Activated CD4-positive, alpha-beta memory T cell treated with anti-CD3 and anti-CD28 coated beads, Interleukin-2, amount 10 ng/mL, durations not matched to agents 7 days and 5 days (primary cell): Measurements from ENCODE around the gene TRMT11. TPM values are rescaled to one million over a fixed set of nuclear protein-coding genes. Genes with fewer than 3 reads are reported as not detected.
"Not testable (repeated sequence)": the region's sequence is repeated elsewhere in the genome, so short reads cannot be mapped to it uniquely, and the experiment has no call there.

ENCODE experiments used
- CTCF ChIA-PET: fragments of 350-600 bp; sonication (Branson Sonifier 250); formaldehyde crosslinking; loops from one replicate; lab custom pipeline; 2021; ENCODE audit warnings: antibody characterized with exemption, inconsistent platforms; lab: Charles Lee
- POLR2A ChIA-PET: fragments of 350-600 bp; sonication (Branson Sonifier 250); formaldehyde crosslinking; loops from one replicate; lab custom pipeline; 2021; ENCODE audit warnings: antibody characterized with exemption; lab: Charles Lee
- DNase-seq: peaks from one replicate; pipeline ENCODE4 v3.0.0-alpha.2; 2020
- H3K27ac Mint-ChIP-seq: one replicate; pipeline ENCODE4 v1.8.0; 2021; ENCODE audit warnings: mild to moderate bottlenecking, mixed read lengths
- H3K27me3 Mint-ChIP-seq: one replicate; pipeline ENCODE4 v1.8.0; 2021; ENCODE audit warnings: mixed read lengths
- H3K36me3 Mint-ChIP-seq: one replicate; pipeline ENCODE4 v1.8.0; 2021; ENCODE audit warnings: low read depth, mixed read lengths
- H3K4me1 Mint-ChIP-seq: one replicate; pipeline ENCODE4 v1.8.0; 2021; ENCODE audit warnings: mixed read lengths
- H3K4me3 Mint-ChIP-seq: one replicate; pipeline ENCODE4 v1.8.0; 2021; ENCODE audit warnings: mild to moderate bottlenecking, mixed read lengths
- H3K9me3 Mint-ChIP-seq: one replicate; pipeline ENCODE4 v1.8.0; 2021; ENCODE audit warnings: mixed read lengths
- total RNA-seq, 2 experiments: library from RNA; stranded (reverse); gene quantifications; one replicate each; pipeline ENCODE4 v1.2.3, GENCODE V29; 2021

The TRMT11 gene
- total RNA-seq, 2 experiments from 2014 or later: 17.6 to 19.2 TPM

DNA sequence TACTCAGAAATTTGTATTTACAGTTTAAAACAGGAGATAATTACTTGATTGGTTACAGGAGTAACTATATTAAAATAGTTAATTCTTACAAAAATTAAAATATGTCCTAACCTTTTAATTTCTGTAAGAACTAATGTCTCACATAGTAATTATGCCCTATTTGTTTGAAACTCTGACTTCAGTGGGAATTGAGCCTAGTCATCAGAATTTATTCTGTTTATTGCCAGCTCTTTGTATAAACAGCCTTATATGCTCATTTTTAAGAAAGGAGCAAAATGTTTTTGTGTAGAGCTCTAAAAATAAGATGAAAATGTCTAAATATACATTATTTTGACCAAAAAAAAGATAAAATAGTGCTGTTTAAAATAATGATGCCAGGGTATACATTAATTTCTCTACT lies 21.5 kb downstream of the TRMT11 start:
- Mint-ChIP-seq H3K9me3 (no peaks in the 10 kb centered on the region), H3K4me1 (peaks cover 10% of the 10 kb centered on the region), H3K4me3 (no peak overlapping the region), H3K27ac (no peak overlapping the region), H3K27me3 (no peaks in the 10 kb centered on the region), H3K36me3 (peaks cover 37% of the 10 kb centered on the region)
- no peak for DNase-seq
- CTCF ChIA-PET: no interaction called here
- POLR2A ChIA-PET: no interaction called here

DNA sequence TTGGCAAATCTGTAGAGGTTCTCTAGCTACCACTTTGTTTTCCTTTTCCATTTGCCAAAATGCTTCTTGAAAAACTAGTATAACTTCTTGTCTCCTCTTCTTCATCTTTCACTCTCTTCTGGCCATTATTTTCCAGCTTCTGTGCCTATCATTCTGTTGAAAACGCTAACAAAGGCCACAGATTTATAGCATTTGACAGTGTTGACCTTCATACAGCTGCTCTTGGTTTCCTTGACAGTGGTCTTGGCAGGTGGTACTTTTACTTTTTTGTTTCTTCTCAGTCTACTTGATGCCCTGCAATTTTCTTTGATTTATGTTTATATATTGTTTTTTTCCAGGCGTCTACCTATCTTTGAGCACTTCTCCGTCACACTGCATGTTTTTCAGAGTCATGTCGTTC lies 23.7 kb downstream of the TRMT11 start:
- DNase-seq: no peak
- no peaks in the 10 kb centered on the region for H3K9me3 Mint-ChIP-seq
- ChIA-PET CTCF (no interaction called here), POLR2A (no interaction called here)
- H3K4me3 Mint-ChIP-seq: no peak overlapping the region
- H3K4me1 Mint-ChIP-seq: no peaks in the 10 kb centered on the region
- H3K27ac Mint-ChIP-seq: no peak overlapping the region
- no peaks in the 10 kb centered on the region for H3K27me3 Mint-ChIP-seq
- peaks cover 33% of the 10 kb centered on the region for H3K36me3 Mint-ChIP-seq

DNA sequence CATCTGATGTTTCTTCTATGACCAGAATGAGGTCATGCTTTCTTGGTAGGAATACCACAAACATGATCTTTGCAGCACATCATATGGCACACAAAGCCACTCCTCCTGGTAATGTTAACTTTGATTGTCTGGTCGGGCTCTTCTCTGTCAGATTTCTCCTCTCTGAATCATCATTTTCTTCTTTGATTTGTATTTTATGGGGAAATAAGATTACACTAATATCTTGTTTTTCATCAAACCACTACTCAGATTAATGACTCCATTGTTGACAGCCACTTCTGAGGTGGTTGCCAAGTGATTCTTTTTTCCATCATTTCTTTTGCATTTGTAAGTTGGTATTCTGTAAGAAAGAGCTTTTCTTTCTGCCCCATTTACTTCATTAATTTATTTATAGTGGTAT lies 29.5 kb downstream of the TRMT11 start:
- H3K27me3 Mint-ChIP-seq: no peaks in the 10 kb centered on the region
- H3K4me1 Mint-ChIP-seq: peaks cover 7% of the 10 kb centered on the region
- no peak overlapping the region for H3K27ac Mint-ChIP-seq
- DNase-seq: no peak
- peaks cover 45% of the 10 kb centered on the region for H3K36me3 Mint-ChIP-seq
- H3K9me3 Mint-ChIP-seq: no peaks in the 10 kb centered on the region
- no peak overlapping the region for H3K4me3 Mint-ChIP-seq
- ChIA-PET POLR2A (no interaction called here), CTCF (interaction anchor here (2.3 kb wide), 1 partner anchor 20 kb away, joined by 6 read pairs; no protein-coding TSS in a partner anchor)

DNA sequence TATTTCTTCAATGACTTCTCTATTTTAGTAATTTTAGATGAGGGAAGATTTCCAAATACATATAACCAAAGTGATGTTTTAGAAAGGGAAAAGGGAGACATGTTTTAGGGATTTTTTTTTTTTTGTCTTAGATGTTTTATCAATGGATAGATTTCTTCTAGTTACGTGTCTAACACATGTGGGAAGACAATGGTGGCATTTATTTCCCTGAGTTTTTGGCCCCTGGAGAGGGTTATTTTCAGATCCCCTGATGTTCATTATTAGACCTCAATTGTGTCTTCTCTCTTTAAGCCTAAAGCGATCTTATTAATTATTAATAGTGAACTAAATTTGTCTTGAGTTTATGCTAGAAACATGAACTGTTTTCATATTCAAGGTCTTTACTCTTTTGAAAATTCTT lies 30.3 kb downstream of the TRMT11 start:
- Mint-ChIP-seq H3K4me3 (no peak overlapping the region), H3K4me1 (peaks cover 7% of the 10 kb centered on the region), H3K27ac (no peak overlapping the region), H3K27me3 (no peaks in the 10 kb centered on the region), H3K36me3 (peaks cover 47% of the 10 kb centered on the region), H3K9me3 (no peaks in the 10 kb centered on the region)
- ChIA-PET POLR2A (no interaction called here), CTCF (interaction anchor here (0.6 to 2.3 kb wide), 3 partner anchors 21 to 225 kb away, joined by 3 to 6 read pairs (median 3); no protein-coding TSS in a partner anchor)
- DNase-seq: no peak

DNA sequence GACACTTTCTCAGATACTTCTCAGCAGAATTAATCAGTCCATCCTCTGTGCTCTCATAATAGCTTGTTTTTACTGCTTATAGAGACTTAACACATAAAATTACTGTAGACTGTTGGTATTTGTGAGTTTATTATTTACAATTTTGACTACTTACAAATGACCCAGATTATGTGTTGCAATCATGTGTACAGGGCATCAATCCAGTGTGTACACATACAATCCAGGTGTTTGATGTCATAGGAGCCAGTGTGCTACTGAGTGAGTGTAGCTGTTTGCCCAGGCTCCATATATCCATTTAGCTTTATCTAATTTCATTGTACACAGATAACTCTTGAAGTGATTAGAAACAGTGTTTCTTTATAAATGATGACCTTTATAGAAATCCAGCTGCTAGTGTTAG lies 31.3 kb downstream of the TRMT11 start:
- H3K27ac Mint-ChIP-seq: no peak overlapping the region
- no peaks in the 10 kb centered on the region for H3K9me3 Mint-ChIP-seq
- peaks cover 45% of the 10 kb centered on the region for H3K36me3 Mint-ChIP-seq
- POLR2A ChIA-PET: no interaction called here
- peaks cover 7% of the 10 kb centered on the region for H3K4me1 Mint-ChIP-seq
- CTCF ChIA-PET: interaction anchor here (2.3 kb wide), 1 partner anchor 22 kb away, joined by 6 read pairs; no protein-coding TSS in a partner anchor
- H3K27me3 Mint-ChIP-seq: no peaks in the 10 kb centered on the region
- H3K4me3 Mint-ChIP-seq: no peak overlapping the region
- no peak for DNase-seq

DNA sequence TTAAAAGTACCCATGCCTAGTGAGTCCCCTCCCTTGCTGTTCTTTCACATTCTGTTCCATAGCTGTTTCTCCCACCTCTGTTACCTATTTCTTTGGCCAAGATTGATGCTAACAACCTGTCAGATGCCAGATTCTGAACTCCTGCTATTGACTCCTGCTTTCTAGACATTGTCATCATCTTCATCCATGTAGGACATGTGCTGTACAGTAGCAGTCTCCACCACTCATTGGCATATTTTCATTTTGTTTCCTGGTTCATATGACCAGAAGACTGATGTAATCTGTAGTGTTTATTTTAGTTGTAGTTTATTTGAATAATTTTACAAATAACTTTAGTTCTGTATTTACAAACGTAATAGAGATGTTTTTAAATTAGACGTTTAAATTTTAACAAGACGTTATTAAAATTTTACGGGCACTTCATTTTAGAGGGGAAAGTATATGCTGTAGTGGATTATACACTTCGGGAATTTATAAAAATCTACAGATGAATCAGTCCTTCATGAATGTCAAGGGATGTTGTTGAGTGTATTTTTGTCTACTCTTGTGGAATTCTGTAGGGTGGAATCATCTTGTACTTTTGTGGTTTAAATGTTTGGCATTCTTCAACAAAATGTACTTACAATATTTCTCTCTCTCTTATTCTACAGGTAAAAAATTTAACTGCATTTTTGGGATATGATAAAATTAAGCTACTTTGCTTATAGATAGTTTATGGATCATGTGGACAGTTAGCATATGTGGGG lies 34.1 kb downstream of the TRMT11 start:
- Mint-ChIP-seq H3K4me3 (no peak overlapping the region), H3K9me3 (no peaks in the 10 kb centered on the region), H3K36me3 (peaks cover 41% of the 10 kb centered on the region), H3K4me1 (peaks cover 5% of the 10 kb centered on the region), H3K27ac (no peak overlapping the region), H3K27me3 (no peaks in the 10 kb centered on the region)
- ChIA-PET CTCF (interaction anchor here (1.4 kb wide), 1 partner anchor 13 kb away, joined by 3 read pairs; no protein-coding TSS in a partner anchor), POLR2A (no interaction called here)
- no peak for DNase-seq

DNA sequence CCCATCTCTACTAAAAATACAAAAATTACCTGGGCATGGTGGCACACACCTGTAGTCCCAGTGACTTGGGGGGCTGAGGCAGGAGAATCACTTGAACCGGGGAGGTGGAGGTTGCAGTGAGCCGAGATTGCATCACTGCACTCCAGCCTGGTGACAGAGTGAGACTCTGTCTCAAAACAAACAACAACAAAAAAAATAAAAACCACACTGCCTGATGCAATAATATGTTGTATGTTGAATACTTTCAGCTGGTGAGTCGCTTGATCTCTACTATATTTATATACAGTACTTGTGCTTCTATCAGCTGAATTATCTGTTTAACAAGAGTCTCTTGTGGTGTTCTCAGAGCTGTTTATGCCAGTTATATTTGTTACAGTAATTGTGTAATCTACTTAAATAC lies 37.1 kb downstream of the TRMT11 start:
- H3K27ac Mint-ChIP-seq, DNase-seq, H3K4me3 Mint-ChIP-seq, H3K4me1 Mint-ChIP-seq, H3K9me3 Mint-ChIP-seq, H3K27me3 Mint-ChIP-seq, POLR2A ChIA-PET, CTCF ChIA-PET: not testable (repeated sequence)
- H3K36me3 Mint-ChIP-seq: peaks cover 36% of the 10 kb centered on the region

DNA sequence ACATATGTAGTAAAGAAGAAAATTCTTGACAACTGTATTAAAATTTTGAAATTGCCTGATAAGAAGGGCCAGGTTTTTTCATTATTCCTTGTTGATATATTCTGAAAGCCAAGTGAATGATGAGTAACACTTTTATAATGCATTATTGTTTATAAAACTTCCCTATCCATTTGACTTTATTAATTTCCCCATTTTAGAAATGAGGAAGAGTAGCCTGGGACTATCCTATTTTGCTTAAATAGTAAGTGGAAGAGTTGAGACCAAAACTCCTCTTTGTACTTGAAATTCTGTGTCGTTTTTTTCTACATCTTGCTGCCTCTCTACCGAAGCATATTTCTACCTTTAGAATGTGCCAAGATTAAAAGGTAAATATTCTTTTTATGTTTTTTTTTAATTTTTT lies 39.7 kb downstream of the TRMT11 start:
- no peaks in the 10 kb centered on the region for H3K4me1 Mint-ChIP-seq
- POLR2A ChIA-PET: no interaction called here

DNA sequence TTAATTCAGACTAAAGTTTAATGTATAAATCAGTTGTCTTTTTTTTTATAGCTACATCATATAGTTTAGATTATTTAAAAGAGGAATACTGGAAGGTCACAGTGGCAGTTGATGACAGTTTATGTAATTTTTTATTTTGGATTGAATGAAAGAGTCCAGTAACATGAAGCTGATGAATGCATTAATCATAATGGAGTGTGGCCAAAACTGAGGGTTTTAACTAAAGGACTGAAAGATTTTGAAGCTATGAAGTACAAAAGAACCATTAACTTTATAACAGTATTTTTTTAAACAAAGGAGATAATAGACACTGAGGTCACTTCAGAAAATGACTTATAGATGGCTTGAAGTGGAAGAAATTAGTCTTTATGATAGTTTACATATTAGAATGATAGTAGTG lies 41.3 kb downstream of the TRMT11 start:
- no peaks in the 10 kb centered on the region for H3K9me3 Mint-ChIP-seq
- no peak overlapping the region for H3K27ac Mint-ChIP-seq
- peaks cover 14% of the 10 kb centered on the region for H3K36me3 Mint-ChIP-seq
- no peaks in the 10 kb centered on the region for H3K4me1 Mint-ChIP-seq
- no peaks in the 10 kb centered on the region for H3K27me3 Mint-ChIP-seq
- H3K4me3 Mint-ChIP-seq: no peak overlapping the region
- DNase-seq: no peak
- POLR2A ChIA-PET: no interaction called here
- CTCF ChIA-PET: no interaction called here

More for the DNA sequence above, 39.7 kb downstream of the TRMT11 start:
- Mint-ChIP-seq H3K9me3 (no peaks in the 10 kb centered on the region), H3K27me3 (no peaks in the 10 kb centered on the region), H3K36me3 (peaks cover 26% of the 10 kb centered on the region), H3K4me3 (no peak overlapping the region), H3K27ac (no peak overlapping the region)
- CTCF ChIA-PET: no interaction called here
- no peak for DNase-seq

DNA sequence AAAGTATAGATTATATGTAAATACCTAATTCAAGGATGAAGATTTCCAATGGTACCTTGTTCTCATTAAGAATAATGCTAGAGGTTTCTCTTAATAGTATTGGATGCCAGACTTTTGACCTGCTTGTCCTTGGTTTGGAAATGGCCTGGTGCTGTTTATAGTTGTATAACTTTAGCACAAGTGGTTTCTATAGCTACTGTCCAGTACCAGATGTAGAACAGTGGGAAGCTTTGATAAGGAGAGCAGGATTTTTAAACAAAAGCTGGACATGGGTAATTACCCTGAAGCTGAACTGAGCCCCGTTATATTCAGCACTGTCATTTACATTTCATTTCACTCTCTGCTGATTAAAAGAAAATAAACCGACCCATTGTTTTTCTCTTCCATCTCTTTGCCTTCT lies 43.7 kb downstream of the TRMT11 start:
- POLR2A ChIA-PET: no interaction called here
- no peak for DNase-seq
- H3K27ac Mint-ChIP-seq: no peak overlapping the region
- CTCF ChIA-PET: no interaction called here
- H3K27me3 Mint-ChIP-seq: no peaks in the 10 kb centered on the region
- no peak overlapping the region for H3K4me3 Mint-ChIP-seq
- H3K4me1 Mint-ChIP-seq: peaks cover 6% of the 10 kb centered on the region
- H3K36me3 Mint-ChIP-seq: peaks cover 11% of the 10 kb centered on the region
- no peaks in the 10 kb centered on the region for H3K9me3 Mint-ChIP-seq

DNA sequence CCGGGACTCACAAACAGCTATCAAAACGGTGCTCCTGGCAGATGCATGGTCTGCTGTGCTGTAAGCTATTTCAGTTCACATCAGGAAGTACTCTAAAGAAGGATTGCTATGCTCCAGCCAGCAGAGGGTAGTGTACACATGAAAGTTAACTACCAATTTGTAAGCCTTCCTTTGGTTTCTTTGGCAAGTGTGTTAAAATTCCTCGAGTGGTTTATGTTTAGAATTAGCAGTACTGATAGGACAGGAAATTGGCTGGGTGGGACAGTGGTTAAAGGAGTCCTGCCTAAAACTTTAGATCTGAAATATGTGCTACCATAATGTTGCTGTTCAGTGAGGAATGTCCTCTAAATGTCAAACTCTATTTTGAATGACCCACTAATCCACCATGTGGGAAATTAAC lies 47.4 kb downstream of the TRMT11 start:
- no peak for DNase-seq
- H3K9me3 Mint-ChIP-seq: no peaks in the 10 kb centered on the region
- H3K4me3 Mint-ChIP-seq: no peak overlapping the region
- peaks cover 6% of the 10 kb centered on the region for H3K4me1 Mint-ChIP-seq
- H3K27ac Mint-ChIP-seq: no peak overlapping the region
- H3K36me3 Mint-ChIP-seq: peaks cover 7% of the 10 kb centered on the region
- no peaks in the 10 kb centered on the region for H3K27me3 Mint-ChIP-seq
- ChIA-PET CTCF (interaction anchor here (0.6 to 1.1 kb wide), 2 partner anchors 13 to 307 kb away, joined by 3 read pairs; partner anchors contain the start of gene CENPW), POLR2A (no interaction called here)

DNA sequence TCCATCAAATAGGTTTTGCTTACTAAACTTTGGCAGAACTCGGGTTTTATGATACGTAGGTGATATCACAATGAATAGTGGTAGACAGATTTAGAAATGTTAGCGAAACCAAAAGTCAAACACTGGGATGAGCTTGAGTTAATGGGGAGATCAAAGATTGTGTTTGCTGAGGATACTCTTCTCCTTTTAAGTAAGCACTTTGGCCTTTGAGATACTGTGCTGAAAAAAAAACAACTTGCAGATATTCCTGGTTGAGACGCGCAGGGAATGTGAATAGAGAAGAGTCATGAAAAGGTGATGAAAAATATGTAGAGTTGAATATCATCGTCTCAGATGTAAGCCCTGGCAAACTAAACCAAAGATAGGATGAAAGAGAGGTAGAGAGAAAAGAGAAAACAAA lies 48.3 kb downstream of the TRMT11 start:
- Mint-ChIP-seq H3K27ac (no peak overlapping the region), H3K9me3 (no peaks in the 10 kb centered on the region), H3K4me3 (no peak overlapping the region), H3K4me1 (peaks cover 6% of the 10 kb centered on the region), H3K27me3 (no peaks in the 10 kb centered on the region), H3K36me3 (peaks cover 7% of the 10 kb centered on the region)
- CTCF ChIA-PET: no interaction called here
- POLR2A ChIA-PET: no interaction called here
- no peak for DNase-seq

DNA sequence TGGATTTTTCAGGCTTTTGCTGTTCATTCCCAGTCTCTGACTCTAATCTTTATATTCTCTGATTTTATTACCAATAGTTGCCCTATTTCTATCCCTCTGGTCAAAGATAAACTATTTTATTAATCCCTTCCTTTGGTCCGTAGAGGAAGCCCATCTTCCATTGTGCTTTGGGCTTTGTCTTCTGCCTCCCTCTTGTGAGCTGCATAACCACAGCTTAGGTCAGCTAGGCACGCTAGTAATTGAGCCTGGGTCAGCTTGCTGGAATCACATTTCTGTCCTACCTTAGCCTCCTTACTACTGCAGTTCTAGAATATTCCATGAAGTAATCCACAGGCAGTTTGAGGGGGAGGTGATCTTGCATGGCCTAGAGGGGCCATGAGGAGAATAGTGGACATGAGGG lies 49.4 kb downstream of the TRMT11 start:
- H3K4me3 Mint-ChIP-seq: no peak overlapping the region
- peaks cover 10% of the 10 kb centered on the region for H3K36me3 Mint-ChIP-seq
- peaks cover 11% of the 10 kb centered on the region for H3K4me1 Mint-ChIP-seq
- H3K27ac Mint-ChIP-seq: no peak overlapping the region
- ChIA-PET CTCF (no interaction called here), POLR2A (no interaction called here)
- H3K9me3 Mint-ChIP-seq: no peaks in the 10 kb centered on the region
- no peak for DNase-seq
- H3K27me3 Mint-ChIP-seq: no peaks in the 10 kb centered on the region

DNA sequence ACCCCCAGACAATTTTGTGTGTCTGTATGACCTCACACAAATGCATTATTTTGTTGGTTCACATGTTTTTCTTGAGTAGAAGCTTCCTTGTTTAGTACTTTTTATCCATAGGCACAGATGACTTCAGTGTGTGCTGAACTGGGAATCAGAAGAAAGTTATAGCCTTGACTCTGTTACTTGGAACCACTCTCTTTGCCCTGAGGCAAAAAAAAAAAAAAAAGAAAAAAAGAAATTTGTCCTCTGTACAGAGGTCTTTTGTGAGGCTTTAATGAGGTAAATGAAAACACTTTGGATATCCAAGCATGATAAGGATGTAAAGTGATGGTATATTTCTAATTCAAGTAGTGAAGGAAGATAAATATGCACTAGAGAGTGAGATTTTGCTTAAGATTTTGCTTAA lies 51.9 kb downstream of the TRMT11 start:
- CTCF ChIA-PET: interaction anchor here (0.7 kb wide), 1 partner anchor 21 kb away, joined by 3 read pairs; no protein-coding TSS in a partner anchor
- no peak overlapping the region for H3K4me3 Mint-ChIP-seq
- no peak overlapping the region for H3K27ac Mint-ChIP-seq
- H3K36me3 Mint-ChIP-seq: peaks cover 31% of the 10 kb centered on the region
- no peaks in the 10 kb centered on the region for H3K9me3 Mint-ChIP-seq
- POLR2A ChIA-PET: no interaction called here
- no peak for DNase-seq
- peaks cover 15% of the 10 kb centered on the region for H3K4me1 Mint-ChIP-seq
- no peaks in the 10 kb centered on the region for H3K27me3 Mint-ChIP-seq
